HepG2 (cell line): Measurements from ENCODE around the gene KLF3. TPM values are rescaled to one million over a fixed set of nuclear protein-coding genes. Genes with fewer than 3 reads are reported as not detected.
A peak's percentile ranks its signal among the peaks of the same experiment; 100 is the strongest.

ENCODE experiments used
- AGO2 ChIP-seq: fragments of 200-400 bp; formaldehyde crosslinking; optimal IDR thresholded peaks from 2 replicates; pipeline ENCODE3; 2017; ENCODE audit warnings: mild to moderate bottlenecking, low read depth, low read length, moderate library complexity
- ASH2L ChIP-seq: fragments of 300-600, 200-600 bp; sonication (generic); IDR thresholded peaks from 2 replicates; pipeline ENCODE4 v1.7.0; 2017; ENCODE audit warnings: low read depth, mild to moderate bottlenecking, moderate library complexity, mixed read lengths, low read length; ENCODE audit not compliant: insufficient read length
- DNMT1 ChIP-seq: sonication (generic); formaldehyde crosslinking; IDR thresholded peaks from 2 replicates; pipeline ENCODE4 v1.5.1; 2020; ENCODE audit warnings: mild to moderate bottlenecking, missing genetic modification reagents
- FOXA1 ChIP-seq, 2 experiments: fragments of 450-650 bp in 1 of 2; sonication (generic) in 1 of 2; formaldehyde crosslinking in 1 of 2; IDR thresholded peaks; 2 replicates each; pipeline versions ENCODE4 v1.4.0 to v1.6.1; 2016 to 2020; ENCODE audit warnings: missing genetic modification reagents in 1 of 2
- HIVEP1 ChIP-seq: sonication (generic); formaldehyde crosslinking; IDR thresholded peaks from 2 replicates; pipeline ENCODE4 v1.4.0; 2020; ENCODE audit warnings: mild to moderate bottlenecking, missing genetic modification reagents
- HMG20B ChIP-seq: conservative IDR thresholded peaks from 2 replicates; pipeline ENCODE4 v1.6.1; 2016; ENCODE audit warnings: missing genetic modification reagents, missing compliant biosample characterization
- HNRNPLL ChIP-seq: fragments of 200-400 bp; formaldehyde crosslinking; IDR thresholded peaks from 2 replicates; pipeline ENCODE4 v1.6.1; 2017; ENCODE audit warnings: mild to moderate bottlenecking, low read depth, low read length; ENCODE audit not compliant: poor library complexity, severe bottlenecking
- JUNB ChIP-seq: sonication (generic); formaldehyde crosslinking; IDR thresholded peaks from 2 replicates; pipeline ENCODE4 v1.8.0; 2022; ENCODE audit warnings: missing genetic modification reagents, mild to moderate bottlenecking, borderline replicate concordance
- KAT2B ChIP-seq: fragments of 150-350 bp; IDR thresholded peaks from 2 replicates; pipeline ENCODE4 v1.6.1; 2014; ENCODE audit warnings: low read depth, low read length, borderline replicate concordance
- KAT7 ChIP-seq: IDR thresholded peaks from 2 replicates; pipeline ENCODE4 v1.6.1; 2018; ENCODE audit warnings: borderline replicate concordance, missing compliant biosample characterization
- KDM5B ChIP-seq: sonication (generic); formaldehyde crosslinking; IDR thresholded peaks from 2 replicates; pipeline ENCODE4 v1.4.0; 2020; ENCODE audit warnings: missing genetic modification reagents, mild to moderate bottlenecking, borderline replicate concordance
- KMT2B ChIP-seq: IDR thresholded peaks from 2 replicates; pipeline ENCODE4 v1.6.1; 2016; ENCODE audit warnings: missing genetic modification reagents, missing compliant biosample characterization
- MBNL3 ChIP-seq: fragments of 250-450 bp; sonication (Bioruptor Pico); conservative IDR thresholded peaks from 2 replicates; pipeline ENCODE4 v1.8.0; 2022; ENCODE audit warnings: mild to moderate bottlenecking, inconsistent platforms
- MXD3 ChIP-seq: IDR thresholded peaks from 2 replicates; pipeline ENCODE4 v1.6.1; 2016; ENCODE audit warnings: mild to moderate bottlenecking, missing biosample characterization, missing genetic modification reagents
- NR2F2 ChIP-seq: IDR thresholded peaks from 2 replicates; pipeline ENCODE4 v1.6.1; 2012; ENCODE audit warnings: low read depth, inconsistent platforms, borderline replicate concordance
- PITX1 ChIP-seq: sonication (generic); formaldehyde crosslinking; IDR thresholded peaks from 2 replicates; pipeline ENCODE4 v1.5.1; 2020; ENCODE audit warnings: mild to moderate bottlenecking, missing genetic modification reagents
- SMARCC2 ChIP-seq: fragments of 450-650 bp; IDR thresholded peaks from 2 replicates; pipeline ENCODE4 v1.6.1; 2017; ENCODE audit warnings: antibody characterized with exemption, mild to moderate bottlenecking
- YEATS2 ChIP-seq: sonication (generic); formaldehyde crosslinking; IDR thresholded peaks from 2 replicates; pipeline ENCODE4 v1.4.0; 2020; ENCODE audit warnings: missing genetic modification reagents, borderline replicate concordance
- YEATS4 ChIP-seq: sonication (generic); formaldehyde crosslinking; IDR thresholded peaks from 2 replicates; pipeline ENCODE4 v1.4.0; 2020; ENCODE audit warnings: missing genetic modification reagents, borderline replicate concordance
- YY1 ChIP-seq: IDR thresholded peaks from 2 replicates; pipeline ENCODE4 v1.6.1; 2011; ENCODE audit warnings: low read length, low read depth, moderate library complexity, mild to moderate bottlenecking; ENCODE audit not compliant: insufficient read depth, insufficient replicate concordance
- ZBED4 ChIP-seq: sonication (generic); formaldehyde crosslinking; IDR thresholded peaks from 2 replicates; pipeline ENCODE4 v1.4.0; 2020; ENCODE audit warnings: missing genetic modification reagents, borderline replicate concordance
- ZC3H13 ChIP-seq: sonication (generic); formaldehyde crosslinking; IDR thresholded peaks from 2 replicates; pipeline ENCODE4 v1.8.1; 2023; ENCODE audit warnings: mild to moderate bottlenecking, missing genetic modification reagents, moderate library complexity
- ZNF20 ChIP-seq: sonication (generic); formaldehyde crosslinking; IDR thresholded peaks from 2 replicates; pipeline ENCODE4 v1.4.0; 2020; ENCODE audit warnings: mild to moderate bottlenecking, moderate library complexity, missing genetic modification reagents
- ZNF253 ChIP-seq: sonication (generic); formaldehyde crosslinking; IDR thresholded peaks from 2 replicates; pipeline ENCODE4 v1.8.0; 2022; ENCODE audit warnings: mild to moderate bottlenecking, missing genetic modification reagents, borderline replicate concordance
- ZNF256 ChIP-seq: sonication (generic); formaldehyde crosslinking; conservative IDR thresholded peaks from 2 replicates; pipeline ENCODE4 v1.4.0; 2020; ENCODE audit warnings: missing genetic modification reagents
- ZNF772 ChIP-seq: sonication (generic); formaldehyde crosslinking; IDR thresholded peaks from 2 replicates; pipeline ENCODE4 v1.5.0; 2020; ENCODE audit warnings: mild to moderate bottlenecking, missing genetic modification reagents
- ZSCAN20 ChIP-seq: sonication (generic); formaldehyde crosslinking; IDR thresholded peaks from 2 replicates; pipeline ENCODE4 v1.4.0; 2020; ENCODE audit warnings: missing genetic modification reagents, mild to moderate bottlenecking, borderline replicate concordance
- polyA plus RNA-seq, 8 experiments: library from polyadenylated mRNA; depleted of rRNA in 3 of 8; stranded (reverse) in 7 of 8; unstranded in 1 of 8; fragments of >200 nt; fragmentation: Illumina TruSeq in 4 of 8; extraction: Trizol in 4 of 8; gene quantifications; 2 replicates each; pipeline versions ENCODE4 v1.2.1 to v1.2.3, GENCODE V29; 2011 to 2016; ENCODE audit warnings: low read depth in 4 of 8, missing spikeins in 1 of 8, mixed read lengths in 1 of 8; ENCODE audit not compliant: insufficient read depth in 1 of 8
- total RNA-seq, 5 experiments: library from RNA; depleted of rRNA; stranded (reverse); fragments of >200 nt; fragmentation: Illumina TruSeq; extraction: Trizol; gene quantifications; 2 replicates each; pipeline ENCODE4 v1.2.3, GENCODE V29; 2016; ENCODE audit warnings: low read depth in 1 of 5

Gene KLF3
- total and polyA plus RNA-seq, 2 of the 13 experiments (the other 11 are each of a cell fraction or from before 2014, with no cell fraction given): 29.1 to 37.8 TPM

- TF ChIP-seq KAT2B: no peak
- 0 out of 2 replicates have a peak, but pooled peaks have one; percentile 7 for TF ChIP-seq YEATS4 (CRISPR knock-in tag)
- no peak for TF ChIP-seq PITX1
- TF ChIP-seq MXD3: peak; percentile 46; the same call in 1 of the 2 replicates
- TF ChIP-seq DNMT1 (CRISPR knock-in tag): no peak
- TF ChIP-seq ZNF256 (CRISPR knock-in tag): 0 out of 2 replicates have a peak, but pooled peaks have one; percentile 40
- TF ChIP-seq ASH2L: peak; percentile 46
- peak; percentile 97 for TF ChIP-seq AGO2
- no peak for TF ChIP-seq NR2F2
- TF ChIP-seq ZNF20 (CRISPR knock-in tag): no peak
- no peak for TF ChIP-seq FOXA1 (IDR thresholded peaks at IDR 0.05)
- TF ChIP-seq FOXA1 (CRISPR knock-in tag; IDR thresholded peaks at IDR 0.05): no peak
- peak; percentile 34; the same call in 1 of the 2 replicates for TF ChIP-seq KDM5B
- 0 out of 2 replicates have a peak, but pooled peaks have one; percentile 26 for TF ChIP-seq YEATS2 (CRISPR knock-in tag)
- no peak for TF ChIP-seq ZC3H13 (CRISPR knock-in tag)
- no peak for TF ChIP-seq MBNL3
- TF ChIP-seq HNRNPLL: peak; percentile 86
- 0 out of 2 replicates have a peak, but pooled peaks have one; percentile 31 for TF ChIP-seq ZNF772 (CRISPR knock-in tag)
- TF ChIP-seq YY1: peak; percentile 48
- TF ChIP-seq ZBED4 (CRISPR knock-in tag): 0 out of 2 replicates have a peak, but pooled peaks have one; percentile 5
- no peak for TF ChIP-seq ZNF253
- no peak for TF ChIP-seq HMG20B (CRISPR knock-in tag)
- no peak for TF ChIP-seq SMARCC2
- TF ChIP-seq ZSCAN20 (CRISPR knock-in tag): no peak
- TF ChIP-seq KAT7: 0 out of 2 replicates have a peak, but pooled peaks have one; percentile 36
- TF ChIP-seq HIVEP1 (CRISPR knock-in tag): 0 out of 2 replicates have a peak, but pooled peaks have one; percentile 37
- no peak for TF ChIP-seq JUNB
- TF ChIP-seq KMT2B (CRISPR knock-in tag): 0 out of 2 replicates have a peak, but pooled peaks have one; percentile 6
Measured at GRCh38 chr4:38663090-38663800, 754 bp upstream of the KLF3 start (continued).
